Keratinocyte (primary cell): ENCODE results near the gene AZU1. TPM values are rescaled to one million over a fixed set of nuclear protein-coding genes. Genes with fewer than 3 reads are reported as not detected.

Experiments used
- DNase-seq: peaks from one replicate; pipeline ENCODE4 v3.0.0-alpha.2; 2011; ENCODE audit warnings: low read depth, missing footprints, low spot score
- FAIRE-seq: peaks from 2 replicates; lab custom pipeline; 2011; peaks lifted over from hg19 to GRCh38; lab: Jason Lieb, UNC
- H2AFZ ChIP-seq: 2 replicates; pipeline ENCODE4 v1.6.0; 2012; ENCODE audit warnings: low read length, control low read depth, inconsistent platforms; ENCODE audit not compliant: control insufficient read depth
- H3K27ac ChIP-seq: 2 replicates; pipeline ENCODE4 v1.5.1; 2011; ENCODE audit warnings: low read length; ENCODE audit not compliant: control insufficient read depth, insufficient read depth
- H3K27me3 ChIP-seq: 3 replicates; pipeline ENCODE4 v1.6.0; 2011; ENCODE audit warnings: low read length; ENCODE audit not compliant: control insufficient read depth, insufficient read depth; ENCODE audit errors: extremely low read depth
- H3K36me3 ChIP-seq, 2 experiments: 2 replicates in 1 of 2; 3 replicates in 1 of 2; pipeline ENCODE4 v1.5.1; 2011; ENCODE audit warnings: low read length in 2 of 2, mild to moderate bottlenecking in 1 of 2; ENCODE audit not compliant: control insufficient read depth in 2 of 2, insufficient read depth in 2 of 2; ENCODE audit errors: extremely low read depth in 1 of 2
- H3K4me1 ChIP-seq: 3 replicates; pipeline ENCODE4 v1.5.1; 2011; ENCODE audit warnings: low read length; ENCODE audit not compliant: control insufficient read depth, insufficient read depth; ENCODE audit errors: extremely low read depth
- H3K4me2 ChIP-seq: 3 replicates; pipeline ENCODE4 v1.6.0; 2011; ENCODE audit warnings: low read depth, low read length; ENCODE audit not compliant: control insufficient read depth, insufficient read depth; ENCODE audit errors: extremely low read depth
- H3K4me3 ChIP-seq, 3 experiments: fragments of 200-600 bp in 1 of 3; sonication (generic) in 1 of 3; 2 replicates in 2 of 3; 3 replicates in 1 of 3; pipeline ENCODE4 v1.5.1; 2011 to 2016; ENCODE audit warnings: low read length in 3 of 3, mild to moderate bottlenecking in 3 of 3, control low read depth in 2 of 3, inconsistent platforms in 1 of 3, low read depth in 1 of 3, mixed read lengths in 1 of 3, mixed run types in 1 of 3, moderate library complexity in 1 of 3; ENCODE audit not compliant: control insufficient read depth in 2 of 3, insufficient read depth in 2 of 3; ENCODE audit errors: extremely low read depth in 1 of 3
- H3K79me2 ChIP-seq: 2 replicates; pipeline ENCODE4 v1.6.0; 2012; ENCODE audit warnings: low read length; ENCODE audit not compliant: control insufficient read depth, insufficient read depth
- H3K9ac ChIP-seq: 3 replicates; pipeline ENCODE4 v1.6.0; 2011; ENCODE audit warnings: low read length; ENCODE audit not compliant: control insufficient read depth, insufficient read depth; ENCODE audit errors: extremely low read depth
- H3K9me1 ChIP-seq: 3 replicates; pipeline ENCODE4 v1.6.0; 2011; ENCODE audit warnings: low read length; ENCODE audit not compliant: control insufficient read depth, insufficient read depth; ENCODE audit errors: extremely low read depth
- H3K9me3 ChIP-seq: 2 replicates; pipeline ENCODE4 v1.5.1; 2012; ENCODE audit warnings: low read depth, low read length; ENCODE audit not compliant: control insufficient read depth
- H4K20me1 ChIP-seq: 3 replicates; pipeline ENCODE4 v1.6.0; 2011; ENCODE audit warnings: low read length; ENCODE audit not compliant: control insufficient read depth, insufficient read depth; ENCODE audit errors: extremely low read depth
- CTCF ChIP-seq, 3 experiments: IDR thresholded peaks in 1 of 3; conservative IDR thresholded peaks in 1 of 3; optimal IDR thresholded peaks in 1 of 3; 2 replicates in 2 of 3; 3 replicates in 1 of 3; pipeline versions ENCODE3 to v1.5.1; 2011; ENCODE audit warnings: low read length in 3 of 3, mild to moderate bottlenecking in 3 of 3, moderate library complexity in 2 of 3, control low read depth in 1 of 3, inconsistent platforms in 1 of 3; ENCODE audit not compliant: insufficient read depth in 2 of 3; ENCODE audit errors: extremely low read depth in 1 of 3
- EZH2 ChIP-seq: IDR thresholded peaks from one replicate; pipeline ENCODE4 v1.6.1; 2012; ENCODE audit warnings: inconsistent platforms, mild to moderate bottlenecking, low read length, moderate library complexity
- dilution Hi-C: fragments of 300-500 bp; cut with MboI; formaldehyde crosslinking; loops from one replicate; pipeline ENCODE4 v1.7.0; 2020; ENCODE audit warnings: low sequenced_read_pairs; ENCODE audit not compliant: extremely low pct_ligation_motif_present
- polyA plus RNA-seq, 5 experiments: library from polyadenylated mRNA; depleted of rRNA in 3 of 5; stranded (reverse) in 3 of 5; stranded (forward) in 1 of 5; unstranded in 1 of 5; fragments of >200 nt; gene quantifications; 1 replicate in 1 of 5; 2 replicates in 3 of 5; 3 replicates in 1 of 5; pipeline versions ENCODE4 v1.2.1 to v1.2.3, GENCODE V29; 2011 to 2012; ENCODE audit warnings: missing spikeins in 2 of 5, low read depth in 1 of 5, low replicate concordance in 1 of 5

AZU1 gene
- polyA plus RNA-seq, 1 donor (not counting 4 experiments of a cell fraction or from before 2014, with no cell fraction given): not detected

- Histone ChIP-seq H3K4me3 (no peak within 1 kb of the TSS), H3K9ac (no peak within 1 kb of the TSS)
- TF ChIP-seq CTCF (optimal IDR thresholded peaks at IDR 0.05 in 1 of 3, IDR thresholded peaks at IDR 0.05 in 1 of 3, conservative IDR thresholded peaks at IDR 0.05 in 1 of 3; ENCODE audit: extremely low read depth in 1 of 3, insufficient read depth in 2 of 3, low read length in 3 of 3): no peak
- no peak for TF ChIP-seq EZH2
Measured at GRCh38 chr19:821825-822503, 5.7 kb upstream of the AZU1 start, which contains the start of gene PLPPR3. TSS of gene PLPPR3 (minus strand) at chr19:821955. CDS start at chr19:821559, 396 bp downstream.

GRCh38 chr19:823565-824121 is 4.0 kb upstream of the AZU1 start:
- Histone ChIP-seq H3K79me2 (no peaks in the 10 kb centered on the region), H3K27ac (no peak overlapping the region), H3K4me2 (no peak overlapping the region), H3K4me1 (no peaks in the 10 kb centered on the region), H3K36me3 (no peaks in the 10 kb centered on the region), H4K20me1 (no peaks in the 10 kb centered on the region), H3K9me1 (no peaks in the 10 kb centered on the region), H3K4me3 (no peak overlapping the region), H3K9me3 (no peaks in the 10 kb centered on the region), H3K9ac (no peak overlapping the region), H2AFZ (no peak overlapping the region), H3K27me3 (peaks cover 4% of the 10 kb centered on the region)
- DNase-seq: no peak
- no peak for FAIRE-seq
- TF ChIP-seq CTCF (optimal IDR thresholded peaks at IDR 0.05 in 1 of 3, IDR thresholded peaks at IDR 0.05 in 1 of 3, conservative IDR thresholded peaks at IDR 0.05 in 1 of 3; ENCODE audit: extremely low read depth in 1 of 3, insufficient read depth in 2 of 3, low read length in 3 of 3): no peak
- TF ChIP-seq EZH2: no peak
- dilution Hi-C loops: no loop called here

More at GRCh38 chr19:821825-822503, 5.7 kb upstream of the AZU1 start, which contains the start of gene PLPPR3:
- Histone ChIP-seq H3K36me3 (no peaks in the 10 kb centered on the region), H3K4me2 (no peak within 1 kb of the TSS), H3K27ac (no peak within 1 kb of the TSS), H3K79me2 (no peaks in the 10 kb centered on the region), H3K9me3 (no peaks in the 10 kb centered on the region), H3K4me1 (no peaks in the 10 kb centered on the region), H2AFZ (no peak within 1 kb of the TSS), H4K20me1 (no peaks in the 10 kb centered on the region), H3K9me1 (no peaks in the 10 kb centered on the region), H3K27me3 (peaks cover 4% of the 10 kb centered on the region)
- FAIRE-seq (no peak), DNase-seq (no peak)
- dilution Hi-C loops: no loop called here
